H1 (cell line): ENCODE data around the gene LRRFIP1. TPM values are rescaled to one million over a fixed set of nuclear protein-coding genes. Genes with fewer than 3 reads are reported as not detected.

Experiments
- CTCF ChIA-PET: fragments of 300-600 bp; sonication (Branson Sonifier 250); formaldehyde crosslinking; loops from one replicate; lab custom pipeline; 2021; ENCODE audit not compliant: partially characterized antibody; lab: Charles Lee
- POLR2A ChIA-PET: fragments of 300-600 bp; sonication (Branson Sonifier 250); formaldehyde crosslinking; loops from one replicate; lab custom pipeline; 2021; ENCODE audit warnings: inconsistent platforms; ENCODE audit not compliant: partially characterized antibody; lab: Charles Lee
- DNase-seq, 2 experiments: peaks; one replicate each; pipeline versions ENCODE4 v3.0.0 to v3.0.0-alpha.2; 2010 to 2022; ENCODE audit warnings: low spot score in 2 of 2, low read depth in 1 of 2, mixed read lengths in 1 of 2
- FAIRE-seq: peaks from 2 replicates; lab custom pipeline; 2011; peaks lifted over from hg19 to GRCh38; lab: Jason Lieb, UNC
- H2AFZ ChIP-seq: 2 replicates; pipeline ENCODE4 v1.8.1; 2012; ENCODE audit warnings: low read length, inconsistent platforms
- H2AK5ac ChIP-seq: 2 replicates; pipeline ENCODE4 v1.6.1; 2013; ENCODE audit warnings: low read depth, low read length
- H2BK120ac ChIP-seq: replicated peaks from 2 replicates; pipeline ENCODE3; 2013; ENCODE audit warnings: low read depth, low read length, inconsistent platforms
- H2BK12ac ChIP-seq: 2 replicates; pipeline ENCODE4 v1.6.1; 2013; ENCODE audit warnings: low read depth, low read length
- H2BK15ac ChIP-seq: 2 replicates; pipeline ENCODE4 v1.6.1; 2013; ENCODE audit warnings: low read length
- H2BK20ac ChIP-seq: 2 replicates; pipeline ENCODE4 v1.6.1; 2013; ENCODE audit warnings: low read length
- H2BK5ac ChIP-seq: 2 replicates; pipeline ENCODE4 v1.6.1; 2013; ENCODE audit warnings: low read depth, low read length
- H3K14ac ChIP-seq: 2 replicates; pipeline ENCODE4 v1.6.1; 2013; ENCODE audit warnings: inconsistent platforms; ENCODE audit not compliant: insufficient read length
- H3K18ac ChIP-seq: 2 replicates; pipeline ENCODE4 v1.6.1; 2013; ENCODE audit warnings: low read length; ENCODE audit errors: extremely low read depth
- H3K23ac ChIP-seq: 2 replicates; pipeline ENCODE4 v1.6.1; 2013; ENCODE audit warnings: inconsistent platforms; ENCODE audit not compliant: insufficient read length
- H3K23me2 ChIP-seq: 2 replicates; pipeline ENCODE4 v1.6.1; 2013; ENCODE audit warnings: low read depth, low read length
- H3K27ac ChIP-seq: 2 replicates; pipeline ENCODE4 v1.6.1; 2011; ENCODE audit warnings: low read depth, low read length, inconsistent platforms
- H3K27me3 ChIP-seq, 4 experiments: replicated peaks in 1 of 4; 1 replicate in 1 of 4; 2 replicates in 3 of 4; pipeline versions ENCODE4 v1.6.1 to v1.8.1; 2011 to 2013; ENCODE audit warnings: low read length in 3 of 4, mild to moderate bottlenecking in 3 of 4, inconsistent platforms in 2 of 4, mixed read lengths in 2 of 4, moderate library complexity in 1 of 4; ENCODE audit not compliant: control insufficient read depth in 3 of 4, insufficient read depth in 3 of 4; ENCODE audit errors: extremely low read depth in 1 of 4
- H3K36me3 ChIP-seq, 4 experiments: 2 replicates each; pipeline versions ENCODE4 v1.6.1 to v1.8.1; 2011 to 2013; ENCODE audit warnings: mild to moderate bottlenecking in 4 of 4, low read length in 3 of 4, moderate library complexity in 2 of 4, control low read depth in 1 of 4, inconsistent platforms in 1 of 4; ENCODE audit not compliant: insufficient read depth in 4 of 4, control insufficient read depth in 2 of 4
- H3K4ac ChIP-seq: replicated peaks from 2 replicates; pipeline ENCODE3; 2013; ENCODE audit warnings: low read length, low read depth, mixed read lengths, inconsistent platforms; ENCODE audit not compliant: insufficient read length
- H3K4me1 ChIP-seq, 4 experiments: replicated peaks in 1 of 4; 1 replicate in 1 of 4; 2 replicates in 3 of 4; pipeline versions ENCODE4 v1.6.1 to v1.8.1; 2011 to 2013; ENCODE audit warnings: low read length in 3 of 4, inconsistent platforms in 2 of 4, mixed read lengths in 1 of 4; ENCODE audit not compliant: insufficient read depth in 4 of 4, control insufficient read depth in 3 of 4
- H3K4me2 ChIP-seq, 2 experiments: 2 replicates each; pipeline versions ENCODE4 v1.6.1 to v1.8.1; 2011 to 2013; ENCODE audit warnings: low read depth in 2 of 2, low read length in 2 of 2, control low read depth in 1 of 2, inconsistent platforms in 1 of 2, mild to moderate bottlenecking in 1 of 2; ENCODE audit not compliant: insufficient read depth in 1 of 2
- H3K4me3 ChIP-seq, 4 experiments: fragments of 200-600, 300-600 bp in 1 of 4; sonication (generic), shearing (Covaris generic), sonication (Bioruptor Twin) in 1 of 4; 2 replicates each; pipeline versions ENCODE4 v1.5.1 to v1.8.1; 2011 to 2016; ENCODE audit warnings: low read length in 4 of 4, low read depth in 3 of 4, control low read depth in 2 of 4, inconsistent platforms in 2 of 4, mild to moderate bottlenecking in 2 of 4, mixed read lengths in 1 of 4, moderate library complexity in 1 of 4; ENCODE audit not compliant: insufficient read depth in 2 of 4; ENCODE audit errors: extremely low read depth in 1 of 4
- H3K56ac ChIP-seq: replicated peaks from 2 replicates; pipeline ENCODE3; 2013; ENCODE audit warnings: low read depth, mild to moderate bottlenecking, mixed read lengths, low read length, inconsistent platforms; ENCODE audit not compliant: insufficient read length
- H3K79me1 ChIP-seq: 2 replicates; pipeline ENCODE4 v1.6.1; 2013; ENCODE audit warnings: low read depth, low read length, control low read depth
- H3K79me2 ChIP-seq, 2 experiments: 2 replicates each; pipeline versions ENCODE4 v1.6.1 to v1.8.1; 2012 to 2013; ENCODE audit warnings: low read length in 2 of 2, mild to moderate bottlenecking in 2 of 2, inconsistent platforms in 1 of 2; ENCODE audit not compliant: insufficient read depth in 2 of 2, control insufficient read depth in 1 of 2
- H3K9ac ChIP-seq, 4 experiments: replicated peaks in 1 of 4; 1 replicate in 1 of 4; 2 replicates in 3 of 4; pipeline versions ENCODE4 v1.6.1 to v1.8.1; 2011 to 2013; ENCODE audit warnings: low read depth in 3 of 4, low read length in 3 of 4, control low read depth in 2 of 4, mild to moderate bottlenecking in 2 of 4, moderate library complexity in 2 of 4, inconsistent platforms in 1 of 4; ENCODE audit errors: extremely low read depth in 1 of 4
- H3K9me3 ChIP-seq, 2 experiments: 2 replicates each; pipeline versions ENCODE4 v1.6.1 to v1.8.1; 2012 to 2013; ENCODE audit warnings: mild to moderate bottlenecking in 2 of 2, moderate library complexity in 2 of 2, control low read depth in 1 of 2, inconsistent platforms in 1 of 2, low read depth in 1 of 2, low read length in 1 of 2, mixed read lengths in 1 of 2; ENCODE audit not compliant: insufficient read depth in 2 of 2
- H4K20me1 ChIP-seq, 2 experiments: replicated peaks in 1 of 2; 2 replicates each; pipeline versions ENCODE3 to v1.8.1; 2011 to 2013; ENCODE audit warnings: inconsistent platforms in 2 of 2, low read length in 2 of 2, mild to moderate bottlenecking in 1 of 2; ENCODE audit not compliant: insufficient read depth in 2 of 2, control insufficient read depth in 1 of 2
- H4K5ac ChIP-seq: 2 replicates; pipeline ENCODE4 v1.6.1; 2013; ENCODE audit warnings: low read length, low read depth, mixed read lengths, inconsistent platforms; ENCODE audit not compliant: insufficient read length
- H4K8ac ChIP-seq: 2 replicates; pipeline ENCODE4 v1.8.0; 2013; ENCODE audit warnings: mild to moderate bottlenecking, moderate library complexity, low read length, inconsistent platforms; ENCODE audit not compliant: insufficient read depth; ENCODE audit errors: extremely low read depth
- H4K91ac ChIP-seq: replicated peaks from 2 replicates; pipeline ENCODE3; 2013; ENCODE audit warnings: low read length, mixed read lengths, inconsistent platforms; ENCODE audit not compliant: insufficient read length
- HDAC2 ChIP-seq, 2 experiments: fragments of 300-600 bp in 1 of 2; sonication (generic) in 1 of 2; IDR thresholded peaks; 2 replicates each; pipeline ENCODE4 v1.6.1; 2011 to 2012; ENCODE audit warnings: low read depth in 2 of 2, low read length in 2 of 2, mild to moderate bottlenecking in 2 of 2, moderate library complexity in 2 of 2, borderline replicate concordance in 1 of 2, inconsistent platforms in 1 of 2
- RNF2 ChIP-seq: fragments of 200-900, 300-1000 bp; sonication (generic); IDR thresholded peaks from 2 replicates; pipeline ENCODE4 v1.7.1; 2016; ENCODE audit warnings: borderline replicate concordance, low read depth, mild to moderate bottlenecking, antibody characterized with exemption, low read length; ENCODE audit not compliant: poor library complexity, severe bottlenecking; ENCODE audit errors: missing control alignments
- YY1 ChIP-seq: IDR thresholded peaks from 2 replicates; pipeline ENCODE4 v1.6.1; 2011; ENCODE audit warnings: low read depth, mild to moderate bottlenecking, low read length
- WGBS, 2 experiments: shearing (Covaris generic) in 1 of 2; methylation state at CpG; one replicate each; pipeline versions ENCODE4 v1.1.6 to v1.1.7; 2013 to 2015; ENCODE audit warnings: low lambda C conversion rate in 2 of 2, mixed read lengths in 2 of 2, inconsistent platforms in 1 of 2, low coverage in 1 of 2, missing lambda C conversion rate in 1 of 2; ENCODE audit not compliant: insufficient replicate concordance in 2 of 2, insufficient coverage in 1 of 2, insufficient read length in 1 of 2; ENCODE audit errors: extremely low coverage in 1 of 2, missing lambda C conversion rate in 1 of 2; 5-methylcytosine and 5-hydroxymethylcytosine counted together
- polyA plus RNA-seq, 7 experiments: library from polyadenylated mRNA; depleted of rRNA in 3 of 7; stranded (reverse) in 5 of 7; unstranded in 2 of 7; fragments of >200 nt in 5 of 7; fragments of 200-250 nt in 2 of 7; gene quantifications; 1 replicate in 5 of 7; 2 replicates in 1 of 7; 4 replicates in 1 of 7; pipeline versions ENCODE4 v1.2.1 to v1.2.3, GENCODE V29; 2011 to 2013; ENCODE audit warnings: missing spikeins in 2 of 7, mixed read lengths in 2 of 7
- total RNA-seq: library from RNA; stranded (reverse); fragmentation: NEBNext Ultra II Directional; extraction: Animal tissue kit (Norgen Biotek cat#: 25700); gene quantifications from 2 replicates; pipeline ENCODE4 v1.2.1, GENCODE V29; 2021

The LRRFIP1 gene
- total and polyA plus RNA-seq, 2 of the 8 experiments (the other 6 are each of a cell fraction or from before 2014, with no cell fraction given): 12.1 to 75.8 TPM

GRCh38 chr2:237647176-237648015 is 20.0 kb downstream of the LRRFIP1 start:
- H3K4ac ChIP-seq: no peak overlapping the region
- H3K27ac ChIP-seq: no peak overlapping the region
- no peaks in the 10 kb centered on the region for H3K23me2 ChIP-seq
- FAIRE-seq (no peak), DNase-seq (no peak)
- no peak overlapping the region for H2BK5ac ChIP-seq
- no peak overlapping the region for H2BK20ac ChIP-seq
- H3K23ac ChIP-seq: no peak overlapping the region
- H3K18ac ChIP-seq: no peak overlapping the region
- H3K14ac ChIP-seq: no peak overlapping the region
- ChIA-PET CTCF (interaction anchor here (0.7 kb wide), 1 partner anchor 117 kb away, joined by 3 read pairs; no protein-coding TSS in a partner anchor), POLR2A (interaction anchor here (0.6 to 0.8 kb wide), 3 partner anchors 10 to 33 kb away, joined by 3 read pairs; no protein-coding TSS in a partner anchor)
- no peak overlapping the region for H2BK12ac ChIP-seq
- peak overlapping the region; percentile 57; the same call in 1 of the 2 replicates for H4K8ac ChIP-seq
- H3K9me3 ChIP-seq: no peaks in the 10 kb centered on the region; a peak in 1 of 4 replicates
- H2AFZ ChIP-seq: no peak overlapping the region
- no peaks in the 10 kb centered on the region for H3K27me3 ChIP-seq
- H4K20me1 ChIP-seq: peaks cover 2 to 3% of the 10 kb centered on the region in 2 experiments
- 91% methylated on average over 20 of the region's 20 CpGs; no CpG with 5 or more reads in 1 of the 2 experiments for WGBS, 2 experiments
- no peak overlapping the region for H3K4me3 ChIP-seq
- no peak overlapping the region for H4K91ac ChIP-seq
- no peaks in the 10 kb centered on the region; a peak in 1 of 4 replicates for H3K79me2 ChIP-seq
- no peak overlapping the region for H2BK120ac ChIP-seq
- no peak overlapping the region for H3K9ac ChIP-seq
- no peak overlapping the region for H2BK15ac ChIP-seq
- no peak overlapping the region for H3K56ac ChIP-seq
- no peak overlapping the region for H3K4me2 ChIP-seq
- H3K79me1 ChIP-seq: no peaks in the 10 kb centered on the region; the same call in 1 of the 2 replicates
- no peak overlapping the region for H4K5ac ChIP-seq
- H3K4me1 ChIP-seq: no peaks in the 10 kb centered on the region; a peak in 1 of 7 replicates
- no peak overlapping the region for H2AK5ac ChIP-seq
- H3K36me3 ChIP-seq: no peaks in the 10 kb centered on the region
- TF ChIP-seq YY1 (no peak), RNF2 (no peak), HDAC2 (IDR thresholded peaks at IDR 0.05; ENCODE audit: borderline replicate concordance in 1 of 2, low read depth in 2 of 2, low read length in 2 of 2) (no peak)
